Left lobe of liver (tissue), 2 donors: ENCODE results near the gene PDE1C. TPM values are rescaled to one million over a fixed set of nuclear protein-coding genes. Genes with fewer than 3 reads are reported as not detected.
"Not testable (repeated sequence)": the region's sequence is repeated elsewhere in the genome, so short reads cannot be mapped to it uniquely, and the experiment has no call there.

Experiments
- ATAC-seq: fragments of 200-7000 bp; cut with Tn5 transposase; one replicate; pipeline ENCODE4 v1.9.1; 2020; ENCODE audit warnings: mild to moderate bottlenecking, moderate library complexity
- DNase-seq: peaks from one replicate; pipeline ENCODE4 v3.0.0-alpha.2; 2020; ENCODE audit warnings: low spot score
- total RNA-seq: library from RNA; stranded (reverse); gene quantifications from one replicate; pipeline ENCODE4 v1.2.1, GENCODE V29; 2021
- donor health status: DM: no; HTN: no; CAD: no; lungs with moderate emphysema.
- donor health status: DM: no; HTN: yes; CAD: no.

PDE1C gene
- total RNA-seq, 1 donor from 2014 or later = 0.03 TPM

DNA sequence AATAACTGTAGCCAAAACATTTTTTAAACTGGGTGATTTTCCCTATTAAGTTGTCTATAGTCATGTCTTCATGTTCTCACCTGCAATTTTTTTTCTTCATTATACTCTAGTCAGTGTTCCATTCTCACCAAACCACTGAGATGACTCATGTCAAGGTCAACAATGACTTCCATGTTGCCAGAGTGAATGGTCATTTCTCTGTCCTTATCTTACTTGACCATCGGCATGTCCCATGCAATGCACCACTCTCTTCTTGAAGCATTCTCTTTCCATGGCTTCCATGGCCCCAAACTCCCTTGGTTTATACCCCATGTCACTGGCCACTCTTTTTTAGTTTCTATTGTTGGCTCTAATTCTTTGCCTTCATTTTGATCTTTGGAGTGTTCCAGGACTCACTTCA, 209.3 kb downstream of the PDE1C start:
- DNase-seq (no peak), ATAC-seq (no peak)

DNA sequence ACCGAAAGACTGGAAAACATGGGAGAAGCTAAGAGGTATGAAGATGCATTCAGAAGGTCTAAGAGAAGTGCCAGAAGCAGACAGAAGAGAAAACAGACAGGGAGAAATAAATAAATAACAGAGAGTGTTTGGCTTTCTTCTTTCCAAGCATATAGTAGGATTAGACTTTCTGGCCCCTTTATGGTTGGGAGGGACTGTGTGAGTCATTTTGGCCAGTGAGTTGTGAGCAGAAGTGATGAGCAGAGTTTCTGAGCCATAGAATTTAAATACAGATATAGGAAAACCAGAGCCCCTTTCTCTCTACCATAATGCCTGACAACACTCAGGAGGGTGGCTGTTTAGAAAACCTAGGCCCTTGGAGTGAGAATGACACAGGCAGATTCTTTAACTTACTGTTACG, 212.2 kb downstream of the PDE1C start:
- no peak for ATAC-seq
- DNase-seq = no peak

DNA sequence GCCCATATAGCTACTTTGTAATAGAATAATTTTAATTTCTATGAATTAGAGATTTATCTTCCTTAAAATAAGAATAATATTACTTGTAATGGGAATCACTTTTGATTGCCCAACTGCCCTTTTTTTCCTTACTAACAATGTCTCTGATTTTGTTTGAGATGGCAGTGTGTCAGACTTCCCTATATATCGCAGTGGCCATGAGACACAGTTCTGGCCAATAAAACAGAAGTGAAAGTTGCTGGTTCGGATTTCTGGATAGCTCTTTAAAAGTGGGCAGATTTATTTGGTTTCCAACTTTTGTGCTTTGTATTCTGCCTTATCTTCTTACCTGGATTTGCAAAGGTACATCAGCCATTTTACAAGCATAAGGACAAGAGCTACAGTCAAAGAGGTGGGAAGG, 213.0 kb downstream of the PDE1C start:
- no peak for DNase-seq

DNA sequence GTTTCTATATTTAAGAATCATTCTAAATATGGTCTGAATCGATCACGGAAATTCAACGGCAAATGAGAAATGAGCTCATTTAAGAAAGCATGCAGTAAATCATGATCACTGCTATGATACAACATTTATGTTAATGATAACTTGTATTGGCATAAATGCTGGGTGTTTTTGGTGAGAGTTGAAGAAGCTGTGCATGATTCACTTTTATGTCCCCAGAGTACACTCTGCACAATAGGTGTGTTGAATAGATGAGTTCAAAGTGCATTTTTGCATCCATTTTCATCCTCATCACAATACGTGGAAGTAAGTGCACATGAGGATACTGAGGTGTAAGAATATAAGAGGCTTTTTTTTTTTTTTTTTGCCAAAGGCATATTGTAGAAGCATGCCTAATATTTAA, 213.9 kb downstream of the PDE1C start:
- no peak for ATAC-seq
- DNase-seq = no peak

More for the DNA sequence above, 213.0 kb downstream of the PDE1C start:
- no peak for ATAC-seq

DNA sequence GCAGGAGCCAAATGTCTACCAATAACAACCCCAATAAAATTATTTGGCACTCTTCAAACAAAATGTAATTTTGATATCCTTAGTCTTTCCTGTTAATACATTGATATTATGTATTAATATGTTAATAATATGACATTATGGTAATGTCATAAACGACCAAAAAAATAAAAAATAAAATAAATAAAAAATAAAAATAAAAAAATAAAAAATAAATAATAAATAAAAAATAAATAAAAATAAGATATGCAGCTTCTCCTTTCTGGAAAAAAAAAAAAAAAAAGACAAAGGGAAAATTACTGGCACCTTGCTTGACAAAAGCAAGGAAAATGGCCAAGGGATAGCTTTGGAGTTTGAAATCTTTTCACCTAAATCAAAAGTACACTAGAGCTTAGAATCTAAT, 214.7 kb downstream of the PDE1C start:
- ATAC-seq (no peak), DNase-seq (no peak)

DNA sequence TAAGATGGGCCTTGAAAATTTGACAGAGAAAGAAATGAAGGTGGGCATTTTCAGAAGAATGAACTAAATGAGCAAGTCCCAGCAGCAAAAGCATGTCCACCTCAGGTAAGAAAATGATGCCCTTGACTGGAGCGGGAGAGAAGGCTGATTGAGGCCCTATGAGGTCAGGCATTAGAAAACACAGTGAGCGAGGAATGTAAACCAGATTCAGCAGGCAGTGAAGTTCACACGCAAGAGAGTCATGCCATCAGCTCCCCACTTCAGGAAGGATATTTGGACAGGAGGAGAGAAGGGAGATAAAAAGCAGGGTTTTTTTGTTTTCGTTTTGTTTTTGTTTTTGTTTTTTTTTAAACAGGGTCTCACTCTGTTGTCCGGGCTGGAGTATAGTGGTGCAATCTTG, 216.8 kb downstream of the PDE1C start:
- DNase-seq (no peak), ATAC-seq (no peak)

DNA sequence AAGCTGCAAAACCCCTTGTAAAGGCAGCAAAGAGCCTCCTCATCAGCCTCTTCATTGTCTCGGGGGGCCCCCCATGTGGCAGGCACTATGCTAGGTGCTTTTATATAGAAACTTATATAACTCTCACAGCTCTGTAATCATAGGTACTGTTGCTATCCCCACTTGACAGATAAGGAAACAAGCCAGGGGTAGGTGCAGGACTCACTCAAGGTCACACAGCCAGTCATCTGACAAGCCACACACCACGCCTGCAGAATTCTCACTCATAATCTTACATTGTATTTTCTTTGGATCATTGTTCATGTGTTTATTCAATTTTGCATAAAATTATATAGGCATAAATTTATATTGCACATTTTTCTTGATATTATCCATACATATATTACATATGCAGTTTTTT, 217.7 kb downstream of the PDE1C start:
- no peak for ATAC-seq
- DNase-seq = no peak

DNA sequence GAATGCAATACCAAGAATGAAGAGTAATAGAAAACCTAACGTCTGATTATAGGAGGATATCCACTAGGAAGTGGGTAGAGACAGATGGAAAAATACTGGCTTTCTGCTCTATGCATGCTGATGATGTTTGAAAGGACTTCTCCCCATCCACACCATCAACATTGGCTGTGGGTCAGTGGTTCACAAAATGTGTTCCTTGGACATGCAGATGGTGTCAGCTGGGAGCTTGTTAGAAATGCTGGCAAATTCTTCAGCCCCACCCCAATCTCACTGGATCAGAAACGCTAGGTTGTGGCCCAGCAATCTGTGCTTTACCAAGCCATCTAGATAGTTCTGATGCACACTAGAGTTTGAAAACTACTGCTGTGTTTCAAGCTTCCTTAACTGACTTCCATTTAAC, 219.1 kb downstream of the PDE1C start:
- DNase-seq (no peak), ATAC-seq (no peak)

DNA sequence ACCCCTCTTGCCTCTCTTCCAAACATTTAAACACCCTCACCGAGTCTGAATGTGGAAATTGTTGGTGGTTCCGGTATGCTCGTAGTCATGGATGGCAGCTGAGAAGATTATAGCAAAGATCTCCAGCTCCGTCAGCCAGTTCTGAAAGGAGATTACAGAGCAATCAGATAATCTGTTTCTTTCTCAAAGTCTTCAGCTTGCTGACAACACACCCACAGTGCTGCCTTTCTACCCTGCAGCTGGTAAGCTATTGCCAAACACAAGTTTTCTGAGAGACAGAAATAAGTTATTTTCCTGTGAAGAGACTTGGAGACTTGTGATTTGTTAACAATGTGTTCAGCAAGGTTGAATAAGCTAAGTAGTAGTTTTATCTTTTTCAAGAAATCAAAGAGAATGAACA, 219.6 kb downstream of the PDE1C start:
- ATAC-seq = no peak

DNA sequence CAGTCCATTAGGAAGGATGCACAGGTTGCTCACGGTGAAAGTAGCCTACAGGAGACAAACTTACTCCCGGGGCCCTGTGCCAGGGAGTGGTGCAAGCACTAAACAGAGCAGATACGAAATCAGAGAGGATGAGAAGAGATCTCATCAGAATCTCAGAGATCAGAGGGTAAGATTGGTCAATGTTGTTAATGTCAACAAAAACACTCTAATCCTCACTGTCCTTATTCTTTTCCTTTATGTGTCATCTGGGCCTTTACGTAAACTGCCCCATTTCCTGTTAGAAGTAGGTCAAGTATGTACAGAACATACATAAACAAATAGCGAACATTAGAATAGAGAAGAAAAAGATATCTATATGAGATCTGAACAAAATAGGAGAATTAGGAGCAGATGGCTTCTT, 220.1 kb downstream of the PDE1C start:
- no peak for DNase-seq
- no peak for ATAC-seq

More for the DNA sequence above, 219.6 kb downstream of the PDE1C start:
- DNase-seq = no peak

DNA sequence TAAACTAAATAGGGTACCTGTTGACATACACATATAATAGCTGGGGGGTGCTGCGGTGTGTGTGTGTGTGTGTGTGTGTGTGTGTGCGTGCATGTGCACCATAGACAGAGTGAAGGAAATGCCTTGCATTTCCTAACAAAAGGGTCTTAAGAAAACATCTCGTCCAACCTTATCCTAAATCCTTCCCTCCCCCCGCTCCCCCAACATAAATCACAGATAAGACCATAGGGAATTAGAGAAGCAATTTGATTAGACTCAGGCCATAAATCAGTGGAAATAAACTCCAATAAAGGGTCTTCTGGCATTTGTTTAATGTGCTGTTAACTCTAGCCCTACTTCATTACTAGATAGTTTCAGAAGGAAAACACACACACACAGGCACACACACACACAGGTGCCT, 234.7 kb downstream of the PDE1C start:
- ATAC-seq (no peak), DNase-seq (no peak)

DNA sequence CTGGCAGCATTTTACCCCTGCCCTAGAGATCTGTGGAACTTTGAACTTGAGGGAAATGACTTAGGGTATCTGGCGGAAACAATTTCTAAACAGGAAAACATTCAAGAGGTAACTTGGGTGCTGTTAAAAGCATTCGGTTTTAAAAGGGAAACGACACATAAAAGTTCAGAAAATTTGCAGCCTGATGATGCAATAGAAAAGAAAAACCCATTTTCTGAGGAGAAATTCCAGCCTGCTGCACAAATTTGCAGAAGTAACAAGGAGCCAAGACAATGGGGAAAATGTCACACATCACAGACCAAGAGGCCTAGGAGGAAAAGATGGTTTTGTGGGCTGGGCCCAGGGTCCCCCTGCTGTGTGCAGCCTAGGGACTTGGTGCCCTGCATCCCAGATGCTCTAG, 236.6 kb downstream of the PDE1C start:
- DNase-seq, ATAC-seq: not testable (repeated sequence)

DNA sequence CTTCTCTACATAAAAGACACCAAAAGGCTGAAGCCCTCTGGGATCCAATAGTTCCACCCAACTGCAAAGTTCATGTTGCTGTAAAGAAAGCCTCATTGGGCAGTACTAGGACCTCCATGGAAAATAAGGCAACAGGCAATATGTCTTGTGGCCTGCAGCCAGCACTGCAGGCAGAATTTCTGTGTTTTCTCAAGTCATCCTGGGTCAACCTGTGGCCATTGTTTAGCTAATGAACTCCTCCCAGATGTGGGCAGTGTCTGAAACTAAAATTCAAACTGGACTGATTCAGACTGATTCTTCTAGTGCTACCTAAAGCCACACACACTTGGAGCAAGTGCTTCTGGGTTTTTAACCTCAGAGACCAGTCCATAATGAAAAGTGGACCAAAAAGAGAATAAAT, 241.7 kb downstream of the PDE1C start:
- DNase-seq (no peak), ATAC-seq (no peak)

DNA sequence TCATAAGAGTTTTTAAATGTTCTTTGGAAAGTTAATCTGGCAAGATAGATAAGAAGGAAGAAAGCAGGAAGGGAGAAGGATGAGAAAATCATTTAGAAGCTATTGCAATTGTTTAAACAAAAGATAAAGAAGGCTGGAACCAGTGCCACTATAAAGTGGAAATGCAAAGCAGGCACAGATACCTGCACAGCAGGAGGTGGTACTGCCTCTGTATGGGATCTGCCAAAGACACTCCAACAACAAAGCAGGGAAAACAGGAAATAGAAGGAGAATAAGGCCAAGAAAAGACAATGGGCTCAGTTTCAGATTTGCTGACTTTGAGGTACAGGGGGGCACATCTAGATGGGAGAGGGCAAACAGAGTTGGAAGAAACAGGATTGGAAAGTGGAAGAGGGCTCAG, 244.6 kb downstream of the PDE1C start:
- ATAC-seq (no peak), DNase-seq (no peak)

DNA sequence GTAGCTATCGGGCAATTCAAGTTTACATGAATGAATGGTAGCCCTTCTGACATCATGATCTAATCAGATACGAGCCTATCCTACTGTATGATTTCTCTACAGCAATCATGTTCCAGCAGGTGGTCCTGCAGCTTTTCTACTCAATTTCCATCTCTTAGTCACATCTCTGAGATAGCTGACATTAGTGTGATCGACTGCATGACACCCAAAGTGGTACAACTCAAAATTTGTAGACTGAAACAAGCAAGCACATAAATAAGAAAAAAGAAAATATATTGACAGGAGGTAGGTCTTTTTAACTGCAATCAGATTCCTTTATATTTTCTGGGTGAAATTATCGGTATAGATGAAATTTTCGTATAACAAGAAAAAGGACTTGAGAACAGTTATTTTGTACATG, 251.2 kb downstream of the PDE1C start:
- DNase-seq = no peak
- ATAC-seq = no peak

DNA sequence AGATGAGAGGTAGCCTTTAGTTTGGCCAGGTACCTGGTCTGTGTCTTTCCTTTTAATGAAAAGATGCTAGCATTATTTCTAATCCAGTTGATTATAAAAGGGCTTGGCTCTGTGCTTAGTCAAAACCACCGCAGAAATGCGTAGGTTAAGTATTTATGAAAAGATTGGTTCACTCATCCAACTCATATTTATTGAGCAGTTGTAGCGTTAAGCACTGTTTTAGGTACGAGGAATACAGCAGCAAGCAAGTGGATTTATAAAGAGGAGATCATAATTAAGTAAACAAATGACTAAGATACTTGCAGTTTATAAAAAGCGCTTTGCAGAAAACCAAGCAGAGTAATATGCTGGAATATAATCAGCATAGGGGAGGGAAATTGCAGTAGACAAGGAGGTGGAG, 253.4 kb downstream of the PDE1C start:
- ATAC-seq (no peak), DNase-seq (no peak)

DNA sequence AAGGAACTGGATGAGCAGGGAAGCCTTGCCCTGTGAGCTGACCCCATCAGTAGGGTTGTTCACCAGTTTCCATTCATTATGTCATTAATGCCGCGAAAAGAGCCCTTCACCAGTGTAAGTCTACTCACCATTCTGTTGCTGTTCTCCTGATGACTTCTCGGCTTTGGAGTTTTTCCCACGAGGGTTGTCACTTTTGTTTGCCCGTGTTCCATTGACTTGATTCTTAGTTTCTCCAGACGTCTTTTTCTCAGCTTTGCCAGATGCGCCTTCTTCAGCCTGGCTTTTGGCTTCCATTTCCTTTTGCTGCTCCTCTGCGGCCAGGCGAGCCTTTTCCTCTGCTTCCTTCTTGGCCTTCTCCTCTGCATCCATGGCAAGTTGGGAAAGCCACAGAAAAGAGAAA, 254.4 kb downstream of the PDE1C start:
- ATAC-seq (no peak), DNase-seq (no peak)

DNA sequence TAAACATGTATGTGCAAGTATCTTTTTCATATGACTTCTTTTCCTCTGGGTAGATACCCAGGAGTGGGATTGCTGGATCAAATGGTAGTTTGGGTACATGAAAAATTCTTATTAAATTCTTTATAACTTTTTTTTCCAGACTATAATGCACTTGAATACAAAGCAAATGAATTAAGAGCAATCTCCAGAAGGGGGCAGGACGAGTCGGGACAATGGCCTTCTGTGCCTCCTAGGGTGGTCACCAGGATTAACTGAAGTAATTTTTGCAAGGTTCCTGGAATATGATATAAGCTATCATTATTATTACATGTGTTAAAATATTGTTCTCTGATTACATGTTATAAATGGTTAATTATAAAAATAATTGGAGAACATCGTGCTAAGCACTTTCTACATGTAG, 256.0 kb downstream of the PDE1C start:
- DNase-seq = no peak
- no peak for ATAC-seq

DNA sequence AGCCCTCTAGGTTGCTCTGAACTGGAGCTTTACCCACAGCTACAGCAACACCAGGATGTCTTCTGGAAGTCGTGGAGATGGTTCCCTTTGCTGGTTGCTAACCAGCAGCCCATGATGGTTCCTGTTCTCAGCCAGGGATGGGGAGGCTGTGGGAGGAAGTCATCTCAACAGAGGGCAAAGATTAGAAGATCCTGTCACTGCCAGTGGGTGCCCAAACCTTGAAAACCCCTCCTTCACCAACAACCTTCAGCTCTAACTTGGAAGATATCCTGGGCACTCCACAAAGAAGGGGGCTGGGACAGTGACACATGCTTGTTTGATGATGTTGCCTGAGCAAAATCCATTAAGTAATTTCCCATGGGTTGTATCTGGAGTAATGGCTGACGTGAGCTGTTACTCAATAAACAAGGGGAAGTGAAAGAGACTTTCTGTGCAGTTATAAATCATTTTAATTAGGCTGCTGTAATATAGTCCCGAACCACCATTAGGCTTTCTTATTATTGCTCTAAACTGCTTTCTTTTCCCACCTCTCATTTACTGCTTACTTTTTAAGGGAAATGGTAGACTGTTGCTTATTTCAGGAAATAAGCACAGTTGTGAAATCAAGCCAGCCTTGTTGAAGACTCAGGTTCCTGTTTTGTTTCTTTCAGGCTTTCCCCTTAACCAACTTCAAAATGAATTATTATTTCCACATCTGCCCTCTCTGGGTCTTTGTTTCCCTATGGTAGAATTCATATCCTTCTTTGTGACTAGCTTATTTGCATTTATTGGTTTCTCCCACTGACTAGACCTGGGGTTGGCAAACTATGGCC, 258.4 kb downstream of the PDE1C start:
- no peak for DNase-seq
- peak; percentile 20 for ATAC-seq

DNA sequence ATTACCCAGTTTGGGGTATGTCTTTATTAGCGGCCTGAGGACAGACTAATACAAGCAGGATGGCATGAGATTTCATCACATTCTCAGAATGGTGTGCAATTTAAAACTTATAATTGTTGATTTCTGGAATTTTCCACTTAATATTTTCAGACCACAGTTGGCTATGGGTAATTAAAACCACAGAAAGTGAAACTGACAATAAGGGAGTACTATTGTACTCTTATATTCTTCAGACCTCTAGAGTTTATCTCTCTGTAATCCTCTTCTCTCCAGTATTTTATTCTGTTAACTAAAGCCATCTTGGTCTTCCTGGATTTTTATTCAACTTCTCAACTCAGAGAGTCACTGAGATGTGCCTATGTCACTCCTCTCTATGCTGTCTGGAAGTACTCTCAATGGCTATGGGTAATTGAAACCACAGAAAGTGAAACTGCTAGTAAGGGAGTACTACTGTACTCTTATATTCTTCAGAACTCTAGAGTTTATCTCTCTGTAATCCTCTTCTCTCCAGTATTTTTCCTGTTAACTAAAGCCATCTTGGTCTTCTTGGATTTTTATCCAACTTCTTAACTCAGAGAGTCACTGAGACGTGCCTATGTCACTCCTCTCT, 264.9 kb downstream of the PDE1C start:
- DNase-seq (no peak), ATAC-seq (no peak)

DNA sequence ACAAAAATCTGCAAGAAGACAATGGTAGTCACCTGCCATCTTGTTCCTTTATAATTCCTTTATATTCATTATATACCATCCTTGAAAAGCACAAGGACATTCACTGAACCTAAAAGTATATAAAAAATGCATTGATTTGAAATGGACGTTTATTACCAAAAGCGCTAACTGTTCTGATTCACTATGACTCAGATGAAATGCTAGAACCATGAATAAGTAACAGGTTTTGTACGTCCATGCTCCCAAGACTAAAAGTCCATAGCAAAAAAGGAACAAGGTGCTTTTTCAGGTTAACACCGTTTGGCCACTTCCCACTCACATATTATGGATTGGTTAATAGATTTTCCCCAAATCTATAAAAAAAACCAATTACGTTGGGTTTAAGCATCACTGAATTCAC, 273.8 kb downstream of the PDE1C start:
- DNase-seq = no peak
- ATAC-seq = no peak

DNA sequence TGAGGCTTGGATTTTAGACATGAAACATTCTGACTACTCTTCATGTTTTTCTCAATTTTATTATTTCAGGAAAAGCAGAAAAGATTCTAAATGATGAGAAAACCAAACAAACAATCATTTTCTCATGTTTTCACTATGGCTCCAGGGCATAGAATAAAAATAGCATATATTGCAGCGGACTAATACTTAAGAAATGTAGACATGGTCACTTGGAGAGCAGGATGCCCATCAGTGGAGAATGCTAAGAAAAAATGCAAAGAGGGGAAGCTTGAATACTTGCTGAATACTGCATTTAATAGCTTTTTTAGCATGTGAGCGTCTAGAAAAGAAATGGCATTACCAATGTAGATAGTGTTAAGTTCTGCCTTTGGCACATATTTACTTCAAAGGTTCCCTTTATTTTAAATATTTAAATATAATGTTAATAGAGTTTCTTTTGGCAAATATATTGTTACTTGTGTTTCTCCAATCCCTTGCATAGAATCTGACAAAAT, 275.3 kb downstream of the PDE1C start:
- ATAC-seq = no peak
- DNase-seq = no peak

DNA sequence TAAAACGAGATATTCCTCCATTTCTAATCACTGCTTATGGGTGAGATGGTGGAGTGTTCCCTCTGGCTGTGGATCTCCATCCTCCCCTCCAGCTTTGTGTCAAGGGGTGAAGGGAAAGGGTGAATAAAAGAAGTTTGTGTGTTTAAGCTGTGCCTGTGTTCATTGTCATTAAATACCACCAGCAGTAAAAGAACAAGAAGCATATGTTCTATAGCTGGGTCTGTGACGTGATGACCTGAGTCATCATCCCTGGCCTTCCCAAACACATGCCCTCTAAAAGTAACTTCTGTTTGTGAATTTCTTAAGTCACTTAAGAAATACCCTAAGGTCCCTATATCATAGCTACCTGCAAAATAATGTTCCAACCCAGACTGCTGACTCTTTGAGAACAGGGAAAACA, 278.3 kb downstream of the PDE1C start:
- no peak for DNase-seq
- no peak for ATAC-seq
